Measurements from ENCODE around the gene NFXL1.
"Not testable (repeated sequence)": the region's sequence is repeated elsewhere in the genome, so short reads cannot be mapped to it uniquely, and the experiment has no call there.

The NFXL1 gene

DNA sequence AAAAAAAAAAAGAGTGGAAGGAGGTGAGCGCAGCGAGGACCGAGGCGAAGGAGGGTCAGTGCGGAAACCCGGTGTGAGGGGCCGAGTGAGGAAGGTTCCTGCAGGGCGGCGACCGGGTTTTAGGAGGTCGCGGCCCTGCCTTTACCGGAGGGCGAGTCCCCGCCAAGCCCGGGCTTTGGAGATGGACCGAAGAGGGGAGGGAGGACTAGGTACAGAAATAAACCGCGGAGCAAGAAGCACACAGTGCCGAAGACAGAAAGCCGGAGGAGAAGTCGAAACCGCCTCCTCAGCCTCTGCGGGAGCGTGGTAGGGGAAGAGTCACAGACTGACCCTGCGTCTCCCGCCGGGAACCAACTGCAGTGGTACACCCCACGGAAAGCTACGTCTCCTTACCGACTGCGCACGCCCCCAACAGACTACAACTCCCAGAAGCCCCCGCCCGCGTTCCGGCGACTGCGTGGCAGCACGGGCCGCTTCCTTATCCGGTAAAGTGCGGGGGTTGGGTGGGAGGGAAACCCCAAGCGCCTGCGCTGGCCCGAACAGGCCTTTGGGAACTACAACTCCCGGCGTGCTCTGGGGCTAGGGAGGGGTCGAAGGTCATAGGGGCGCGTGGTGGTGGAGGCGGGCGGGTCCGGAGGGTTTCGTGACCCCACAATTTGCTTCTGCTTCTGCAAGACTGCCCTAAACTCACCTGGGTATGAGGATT lies at the start of gene NFXL1:
Gene NFXL1 (minus strand): TSS at position 364 of the 706 bp plus-strand sequence. CDS start 380 bp downstream, outside the sequence.
- FAIRE-seq, result peak; percentile 4
- peak; percentile 93 for DNase-seq (ENCODE audit: low spot score)

DNA sequence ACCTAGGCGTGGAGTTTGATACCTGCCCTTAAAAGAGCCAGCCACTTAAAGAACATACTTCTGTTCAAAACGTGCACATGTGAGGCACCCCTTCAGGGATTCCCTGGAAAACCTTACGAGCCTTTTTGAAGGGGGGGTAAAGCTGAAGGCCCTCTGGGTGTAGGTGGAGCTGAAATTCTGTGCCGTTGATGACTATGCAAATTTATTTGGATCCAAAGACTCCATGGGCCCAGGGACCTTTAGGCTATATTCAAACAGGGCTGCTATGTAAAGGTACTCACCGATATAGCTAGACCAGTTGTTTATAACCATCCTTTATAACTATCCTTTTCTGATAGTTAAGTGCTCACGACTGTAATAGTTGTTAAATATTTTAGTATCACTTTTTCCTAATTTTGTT lies 40.3 kb upstream of the NFXL1 start:
- DNase-seq (ENCODE audit: low spot score) (no peak), FAIRE-seq (no peak)

DNA sequence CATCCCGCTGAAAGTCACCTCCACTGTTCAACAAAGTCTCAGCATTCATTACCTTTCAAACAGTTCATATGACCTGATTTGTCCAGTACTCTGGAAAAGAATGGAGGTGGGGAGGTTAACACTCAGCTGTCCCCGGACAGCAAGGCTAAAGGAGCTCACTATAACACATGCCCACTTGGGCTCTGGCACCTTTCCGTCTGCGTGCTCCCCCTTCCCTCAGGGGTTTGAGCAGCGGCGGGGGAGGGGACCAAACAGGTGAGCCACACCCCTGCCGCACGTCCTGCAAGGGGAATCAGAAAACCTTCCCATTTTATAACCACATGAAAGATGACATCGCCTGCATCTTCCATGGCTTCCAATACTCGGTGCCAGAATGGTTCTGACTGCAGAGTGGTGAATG lies 39.9 kb upstream of the NFXL1 start:
- FAIRE-seq (no peak), DNase-seq (ENCODE audit: low spot score) (no peak)

DNA sequence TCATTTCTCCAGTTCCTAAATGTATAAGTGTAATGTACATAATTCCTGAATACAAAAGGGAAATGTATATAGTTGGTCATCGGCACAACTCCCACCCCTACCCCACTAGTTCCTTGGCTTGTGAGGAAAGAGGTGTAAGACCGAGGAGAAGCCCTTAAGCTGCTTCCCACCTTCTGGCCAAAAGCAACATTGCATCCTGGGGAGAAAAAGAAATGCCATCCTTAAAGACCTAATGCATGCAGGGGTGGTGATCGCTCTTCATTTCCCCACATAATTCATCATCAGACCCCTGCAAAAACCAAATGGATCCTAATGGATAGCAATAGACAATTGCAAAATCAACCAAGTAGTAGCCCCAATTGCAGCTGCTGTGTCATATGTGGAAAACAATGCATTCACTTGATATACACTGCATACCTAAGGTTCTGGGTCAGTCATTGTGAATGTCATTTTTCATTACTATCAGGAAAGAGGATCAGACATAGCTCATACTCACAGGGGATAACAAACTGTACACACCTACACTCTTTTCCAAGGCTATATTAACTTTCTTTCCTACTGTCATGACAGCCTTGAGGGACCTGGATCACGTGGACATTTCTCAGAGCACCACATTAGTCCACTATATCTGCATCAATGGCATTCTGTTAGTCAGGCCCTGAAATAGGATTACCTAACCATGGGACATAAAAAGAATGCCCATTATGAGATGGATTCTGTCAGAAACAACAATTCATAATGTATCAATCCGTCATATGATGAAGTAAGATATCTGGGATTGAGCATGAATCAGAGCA lies 31.7 kb upstream of the NFXL1 start:
- no peak for DNase-seq (ENCODE audit: low spot score)
- no peak for FAIRE-seq

DNA sequence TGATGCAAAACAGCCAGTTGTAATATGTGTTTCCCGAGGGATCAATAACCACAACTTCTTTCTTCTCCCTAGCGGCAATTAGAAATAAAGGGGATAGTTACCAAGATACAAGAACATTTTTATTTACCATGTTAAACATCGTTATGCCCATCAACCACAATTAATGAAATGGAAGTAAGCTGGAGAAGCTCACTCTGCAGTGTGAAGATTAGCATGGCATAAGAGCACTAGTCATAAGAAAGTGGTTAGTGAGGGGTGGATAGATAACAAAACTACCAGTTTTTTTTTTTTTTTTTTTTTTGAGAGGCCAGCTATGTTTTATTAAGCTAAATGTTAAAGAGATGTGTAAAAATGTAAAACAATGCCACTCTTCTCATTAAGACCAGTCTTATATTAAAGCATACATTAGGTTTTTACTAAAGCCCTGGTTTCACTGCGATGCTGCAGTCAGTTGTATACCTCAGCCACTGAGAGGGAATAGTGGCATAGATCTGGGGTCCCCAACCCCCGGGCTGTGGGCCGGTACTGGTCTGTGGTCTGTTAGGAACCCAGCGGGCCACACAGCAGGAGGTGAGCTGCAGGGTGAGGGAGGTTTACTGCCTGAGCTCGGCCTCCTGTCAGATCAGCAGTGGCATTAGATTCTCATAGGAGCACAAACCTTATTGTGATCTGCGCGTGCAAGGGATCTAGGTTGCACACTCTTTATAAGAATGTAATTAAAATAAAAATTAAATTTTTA lies 27.9 kb upstream of the NFXL1 start:
- no peak for DNase-seq (ENCODE audit: low spot score)
- no peak for FAIRE-seq

DNA sequence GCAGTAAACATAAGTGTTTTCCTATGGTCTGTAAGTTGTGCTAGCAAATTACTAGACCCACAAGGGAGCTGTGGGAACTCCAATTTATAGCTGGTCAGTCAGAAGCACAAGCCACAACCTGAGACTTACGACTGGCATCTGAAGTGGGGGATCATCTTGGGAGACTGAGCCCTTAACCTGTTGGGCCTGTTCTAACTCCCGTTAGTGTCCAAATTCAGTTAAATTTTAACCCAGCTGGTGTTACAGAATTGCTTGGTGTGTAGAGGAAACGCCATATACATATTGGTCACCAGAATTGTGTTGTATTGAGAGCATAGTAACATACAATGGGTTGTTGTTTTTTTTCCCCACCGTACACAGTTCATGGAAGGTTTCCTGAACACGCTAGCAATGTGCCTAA lies 25.1 kb upstream of the NFXL1 start:
- FAIRE-seq, result no peak

DNA sequence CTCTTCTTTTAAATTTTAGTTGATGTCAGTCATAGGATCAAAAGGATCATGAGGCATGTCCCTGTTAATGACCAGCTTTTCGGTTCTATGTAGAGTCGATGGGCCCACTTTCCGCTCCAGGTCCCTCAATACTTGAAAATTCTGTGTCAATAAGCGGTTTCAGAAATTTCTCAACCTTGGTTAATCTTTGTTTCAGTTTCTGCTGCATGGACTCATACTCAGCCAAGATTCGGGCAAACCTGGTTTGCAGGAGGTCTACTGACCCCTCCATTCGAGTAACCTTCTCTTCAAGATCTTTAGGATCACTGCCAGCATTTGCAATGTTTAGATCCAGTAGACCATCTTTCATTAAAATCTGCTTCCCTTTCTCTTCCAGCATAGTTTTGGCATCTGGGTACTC lies 22.0 kb upstream of the NFXL1 start:
- no peak for FAIRE-seq
- no peak for DNase-seq (ENCODE audit: low spot score)

More for the DNA sequence above, 25.1 kb upstream of the NFXL1 start:
- DNase-seq (ENCODE audit: low spot score), result no peak

DNA sequence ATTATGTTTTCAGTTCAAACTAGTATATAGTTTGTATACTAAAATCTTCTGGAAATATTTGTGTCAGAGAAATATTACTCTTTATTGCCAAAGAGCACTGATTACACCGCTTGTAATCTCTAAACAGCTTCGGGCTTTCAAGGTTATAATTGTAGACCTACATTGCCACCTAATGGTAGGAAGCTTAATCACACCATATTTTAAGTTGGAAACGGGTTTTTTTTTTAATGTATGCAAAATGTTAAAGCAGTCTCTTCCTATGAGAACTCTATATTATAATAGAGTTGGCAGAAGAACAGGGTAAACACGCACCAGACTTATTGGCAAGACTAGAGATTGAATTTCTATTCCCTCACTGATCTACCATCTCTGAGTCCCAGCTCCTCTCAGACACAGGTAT lies 19.5 kb upstream of the NFXL1 start:
- peak; percentile 81 for FAIRE-seq
- DNase-seq (ENCODE audit: low spot score), result peak; percentile 29

DNA sequence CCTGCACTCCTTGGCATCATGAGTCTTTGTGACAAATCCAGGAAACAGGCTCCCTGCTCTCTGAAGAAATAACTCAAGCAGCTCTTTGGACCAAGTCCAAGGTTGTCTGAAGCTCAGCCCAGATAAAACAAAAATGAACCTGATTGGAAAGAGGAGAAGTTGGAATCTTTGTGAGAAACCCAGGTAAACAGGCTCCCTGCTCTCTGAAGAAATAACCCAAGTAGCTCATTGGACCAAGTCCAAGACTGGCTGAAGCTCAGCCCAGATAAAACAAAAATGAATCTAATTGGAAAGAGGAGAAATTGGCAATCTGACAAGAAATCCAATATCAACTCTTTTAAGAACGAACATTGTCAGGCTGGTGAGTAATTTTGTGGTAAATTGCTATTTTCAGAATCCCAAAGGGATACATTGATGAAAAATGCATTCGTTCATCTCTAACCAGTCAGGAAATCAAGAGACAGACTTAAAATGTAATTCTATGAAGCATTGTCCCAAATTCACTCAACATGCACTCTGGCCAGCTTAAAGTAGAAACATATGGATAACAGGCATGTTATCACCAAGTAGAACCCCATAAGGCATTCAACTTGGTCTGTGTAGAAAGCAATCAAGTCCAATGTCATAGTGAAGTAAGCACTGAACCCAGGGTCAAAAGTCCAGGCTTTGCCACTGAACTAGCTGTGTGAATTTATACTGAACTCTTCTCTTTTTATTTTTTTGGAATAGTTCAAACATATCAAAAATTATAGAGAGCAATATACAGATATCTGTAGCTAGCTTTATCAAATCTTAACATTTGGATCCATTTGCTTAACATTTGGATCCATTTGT lies 16.8 kb upstream of the NFXL1 start:
- FAIRE-seq (no peak), DNase-seq (ENCODE audit: low spot score) (no peak)

DNA sequence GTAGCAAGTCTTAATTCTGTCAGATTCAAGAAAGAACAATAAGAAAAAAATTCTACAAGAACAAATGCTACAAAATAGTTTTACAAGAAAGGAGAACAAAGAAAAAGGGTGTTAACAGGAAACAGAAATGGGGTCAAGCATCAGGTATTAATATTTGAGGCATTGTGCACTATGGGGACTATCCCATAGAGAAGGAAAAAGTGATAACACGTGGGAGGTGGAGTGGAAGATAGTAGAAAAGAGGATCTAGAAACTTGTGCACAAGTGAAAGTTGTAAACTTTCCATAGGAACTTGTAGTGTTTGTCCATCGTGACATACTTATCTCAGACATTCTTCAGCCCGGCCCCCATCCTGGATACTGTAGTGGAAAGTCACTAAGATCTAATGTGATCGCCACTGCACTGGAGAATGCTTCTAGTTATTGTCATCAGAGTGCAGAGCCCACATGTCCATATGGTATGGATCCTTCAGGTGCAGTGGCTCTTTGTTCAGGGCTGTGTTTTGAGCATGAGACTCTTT lies 15.4 kb upstream of the NFXL1 start:
- no peak for DNase-seq (ENCODE audit: low spot score)
- FAIRE-seq, result no peak

DNA sequence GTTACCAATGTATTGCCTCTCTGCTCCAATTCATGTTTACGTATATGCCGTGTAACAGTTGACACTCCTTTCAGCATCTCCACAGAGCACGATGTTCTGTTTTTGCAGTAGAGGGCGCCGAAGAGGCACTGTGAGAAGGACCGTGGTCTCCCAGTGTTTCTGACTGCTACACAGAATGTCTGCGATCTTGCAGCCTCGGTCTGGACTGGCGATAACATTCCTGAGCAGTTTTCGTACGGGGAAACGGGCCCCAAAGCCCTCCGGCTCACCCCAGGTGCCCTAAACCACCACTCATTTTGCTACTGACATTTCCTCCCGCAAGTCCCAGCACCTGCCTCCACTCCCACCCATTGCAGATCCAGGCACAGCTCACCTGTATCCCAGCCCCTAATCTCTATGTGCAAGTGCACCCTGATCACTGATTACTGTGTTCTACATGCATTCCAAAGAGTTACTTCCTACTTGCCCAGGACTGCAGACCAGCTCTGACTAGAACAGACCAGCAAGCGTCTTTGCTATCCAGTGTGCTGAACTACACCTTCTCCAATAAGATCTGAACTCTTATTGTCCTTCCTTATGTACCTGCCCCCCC lies 12.4 kb upstream of the NFXL1 start:
- DNase-seq (ENCODE audit: low spot score) (no peak), FAIRE-seq (no peak)

DNA sequence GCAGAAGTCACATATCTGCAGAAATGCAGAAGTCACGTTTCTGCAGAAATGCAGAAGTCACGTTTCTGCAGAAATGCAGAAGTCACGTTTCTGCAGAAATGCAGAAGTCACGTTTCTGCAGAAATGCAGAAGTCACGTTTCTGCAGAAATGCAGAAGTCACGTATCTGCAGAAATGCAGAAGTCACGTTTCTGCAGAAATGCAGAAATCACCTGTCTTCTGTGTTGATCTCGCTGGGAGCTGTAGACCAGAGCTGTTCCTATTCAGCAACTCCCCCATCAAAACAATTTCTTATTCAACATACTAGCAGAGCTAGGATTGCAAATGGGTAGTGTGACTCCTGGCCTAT lies 8.9 kb upstream of the NFXL1 start:
- not testable (repeated sequence) for FAIRE-seq; DNase-seq (ENCODE audit: low spot score)

DNA sequence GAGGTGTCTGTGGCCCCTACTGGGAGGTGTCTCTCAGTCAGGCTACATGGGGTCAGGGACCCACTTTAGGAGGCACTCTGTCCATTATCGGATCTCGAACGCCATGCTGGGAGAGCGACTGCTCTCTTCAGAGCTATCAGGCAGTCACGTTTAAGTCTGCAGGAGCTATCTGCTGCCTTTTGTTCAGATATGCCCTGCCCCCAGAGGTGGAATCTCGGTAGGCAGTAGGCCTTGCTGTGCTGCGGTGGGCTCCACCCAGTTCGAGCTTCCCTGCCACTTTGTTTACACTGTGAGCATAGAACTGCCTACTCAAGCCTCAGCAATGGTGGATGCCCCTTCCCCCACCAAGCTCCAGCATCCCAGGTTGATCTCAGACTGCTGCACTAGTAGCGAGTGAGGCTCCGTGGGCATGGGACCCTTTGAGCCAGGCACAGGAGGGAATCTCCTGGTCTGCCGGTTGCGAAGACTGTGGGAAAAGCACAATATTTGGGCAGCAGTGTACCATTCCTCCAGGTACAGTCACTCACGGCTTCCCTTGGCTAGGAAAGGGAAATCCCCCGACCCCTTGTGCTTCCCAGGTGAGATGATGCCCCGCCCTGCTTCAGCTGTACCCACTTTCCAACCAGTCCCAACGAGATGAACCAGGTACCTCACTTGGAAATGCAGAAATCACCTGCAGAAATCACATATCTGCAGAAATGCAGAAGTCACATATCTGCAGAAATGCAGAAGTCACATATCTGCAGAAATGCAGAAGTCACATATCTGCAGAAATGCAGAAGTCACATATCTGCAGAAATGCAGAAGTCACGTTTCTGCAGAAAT lies 8.3 kb upstream of the NFXL1 start:
- not testable (repeated sequence) for DNase-seq (ENCODE audit: low spot score); FAIRE-seq

DNA sequence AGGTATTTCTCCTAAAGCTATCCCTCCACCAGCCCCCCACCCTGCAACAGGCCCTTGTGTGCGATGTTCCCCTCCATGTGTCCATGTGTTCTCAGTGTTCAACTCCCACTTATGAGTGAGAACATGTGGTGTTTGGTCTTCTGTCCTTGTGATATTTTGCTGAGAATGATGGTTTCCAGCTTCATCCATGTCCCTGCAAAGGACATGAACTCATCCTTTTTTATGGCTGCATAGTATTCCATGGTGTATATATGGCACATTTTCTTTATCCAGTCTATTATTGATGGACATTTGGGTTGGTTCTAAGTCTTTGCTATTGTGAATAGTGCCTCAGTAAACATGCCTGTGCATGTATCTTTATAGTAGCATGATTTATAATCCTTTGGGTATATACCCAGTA lies 2.8 kb upstream of the NFXL1 start:
- DNase-seq (ENCODE audit: low spot score); FAIRE-seq: not testable (repeated sequence)

DNA sequence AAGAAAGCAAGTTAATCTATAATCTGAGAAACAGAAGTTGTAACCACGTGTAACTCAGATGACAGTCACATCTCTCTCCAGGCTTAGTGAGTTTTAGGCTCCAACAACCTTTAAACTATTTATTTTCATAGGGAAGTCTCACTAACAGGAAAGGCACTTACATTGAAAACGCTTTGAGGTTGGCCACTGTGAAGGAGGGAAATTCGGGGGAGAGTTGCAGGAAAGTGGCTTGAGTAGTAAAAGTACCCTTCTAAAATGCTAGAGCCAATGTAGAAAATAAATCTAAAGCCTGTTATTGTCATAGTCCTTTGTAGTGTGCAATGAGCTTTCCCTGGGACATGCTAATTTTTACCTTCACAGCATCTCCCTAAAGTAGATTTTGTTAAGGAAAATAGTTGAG lies 995 bp upstream of the NFXL1 start:
- no peak for DNase-seq (ENCODE audit: low spot score)
- FAIRE-seq, result no peak

DNA sequence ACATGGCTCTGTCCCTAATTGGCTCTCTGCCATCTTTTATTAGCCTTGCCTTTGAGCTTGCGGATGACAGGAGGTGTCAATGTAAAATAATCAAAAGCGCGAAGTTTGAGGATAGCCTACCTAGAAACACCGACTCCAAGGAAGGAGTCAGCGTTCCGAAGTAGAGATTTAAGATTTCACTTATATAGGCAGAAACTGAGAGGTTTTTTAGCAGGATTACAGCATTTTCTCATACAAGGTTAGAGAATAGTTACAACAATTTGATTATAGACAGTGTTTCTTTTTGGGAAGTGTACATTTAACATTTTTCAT lies 499 bp upstream of the NFXL1 start:
- FAIRE-seq (no peak), DNase-seq (ENCODE audit: low spot score) (no peak)

DNA sequence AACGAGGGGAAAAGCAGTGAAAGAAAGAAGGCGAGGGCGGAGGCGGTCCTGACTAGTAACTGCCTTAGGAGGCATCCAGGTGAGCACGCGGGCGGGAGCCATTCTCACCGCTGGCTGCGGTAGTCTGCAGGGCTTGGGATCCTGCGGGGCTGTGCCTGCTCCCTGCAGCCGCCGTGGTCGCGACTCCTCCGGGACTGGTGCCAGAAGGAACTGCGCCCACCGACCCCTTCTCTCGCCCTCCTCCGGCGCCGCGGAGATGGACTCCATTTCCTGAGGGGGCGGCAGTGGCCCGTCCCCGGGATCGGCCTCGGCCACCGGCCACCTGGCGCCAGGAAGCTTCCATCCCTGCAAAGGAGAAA lies 543 bp downstream of the NFXL1 start:
- FAIRE-seq, result no peak
- DNase-seq (ENCODE audit: low spot score), result no peak

DNA sequence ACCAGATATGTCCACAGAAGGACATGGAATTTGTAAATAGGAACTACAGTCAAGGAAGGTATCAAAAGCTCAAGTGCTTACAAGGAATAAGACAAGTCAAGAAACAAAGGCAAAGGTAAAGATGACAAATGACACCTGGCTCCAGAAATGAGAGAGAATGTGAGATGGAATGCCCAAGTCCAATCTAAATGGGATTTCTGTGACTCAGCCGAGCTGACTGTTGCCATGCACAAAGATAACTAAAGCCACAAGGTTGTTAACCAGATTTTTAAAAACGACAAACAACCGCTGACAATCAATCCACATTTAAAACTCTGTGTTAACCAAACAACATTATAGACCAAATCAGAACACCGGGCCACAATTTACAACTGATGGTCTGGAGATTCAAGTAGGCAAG lies 1.1 kb downstream of the NFXL1 start:
- DNase-seq (ENCODE audit: low spot score) (peak; percentile 51), FAIRE-seq (peak; percentile 7)

DNA sequence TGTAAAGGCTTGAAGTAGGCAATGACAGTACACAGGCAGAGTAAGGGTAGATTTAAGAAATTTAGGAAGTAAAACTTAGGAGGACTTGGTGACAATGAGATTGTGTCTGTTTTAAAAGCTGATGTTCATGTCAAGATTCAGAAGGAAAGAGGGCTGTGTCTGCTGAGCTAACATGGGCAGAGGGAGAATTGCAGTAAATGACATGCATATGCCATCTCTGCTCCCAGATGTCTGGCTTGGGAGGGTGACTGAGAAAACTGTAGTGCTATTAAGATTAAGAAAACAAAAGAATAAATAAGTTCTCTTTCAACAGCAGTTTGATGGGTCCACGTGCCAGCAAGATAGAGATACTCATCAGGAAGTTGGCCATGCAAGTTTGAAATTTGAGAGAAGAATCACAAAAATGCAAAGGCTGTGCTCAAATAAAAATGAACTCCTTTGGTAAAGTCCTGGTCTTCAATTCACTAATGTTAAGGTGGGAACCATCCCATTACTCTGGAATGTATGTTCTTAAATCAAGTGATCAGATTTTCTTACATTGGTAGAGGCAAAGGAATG lies 7.2 kb downstream of the NFXL1 start:
- no peak for DNase-seq (ENCODE audit: low spot score)
- no peak for FAIRE-seq

DNA sequence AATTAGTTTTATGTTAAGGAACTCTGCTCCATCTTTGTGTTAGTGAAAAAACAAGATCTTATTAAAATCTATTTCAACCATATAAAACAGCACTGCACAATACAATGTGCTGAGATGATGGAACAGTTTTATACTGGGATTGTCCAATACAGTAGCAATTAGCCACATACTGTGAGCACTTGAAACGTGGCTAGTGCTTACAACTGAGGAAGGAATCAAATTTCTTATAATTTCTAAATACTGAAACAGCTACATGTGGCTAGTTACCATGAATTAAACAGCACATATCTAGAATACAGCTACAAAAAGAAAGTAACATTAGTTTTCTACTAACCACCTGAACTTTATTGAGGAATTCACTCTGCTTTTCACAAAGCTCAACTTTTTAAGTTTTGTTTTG lies 14.7 kb downstream of the NFXL1 start:
- FAIRE-seq (no peak), DNase-seq (ENCODE audit: low spot score) (no peak)

All from RCC 7860 (cell line).